Cortex of kidney (tissue), 1 donor: Measurements from ENCODE around the gene IQSEC1.

Experiments
- DNase-seq: peaks from one replicate; lab custom pipeline; 2025; lab: John Stamatoyannopoulos, UW

The IQSEC1 gene

GRCh38 chr3:13015286-13016082, 57.7 kb downstream of the IQSEC1 start:
- DNase-seq: no peak

- no peak for DNase-seq
Measured at GRCh38 chr3:13014755-13015285, 58.4 kb downstream of the IQSEC1 start.

- DNase-seq: no peak
Measured at GRCh38 chr3:13013994-13014754, 59.1 kb downstream of the IQSEC1 start.

- no peak for DNase-seq
Measured at GRCh38 chr3:13013566-13013965, 59.7 kb downstream of the IQSEC1 start.

GRCh38 chr3:13013151-13013561, 60.1 kb downstream of the IQSEC1 start:
- DNase-seq: no peak

- no peak for DNase-seq
Measured at GRCh38 chr3:13012221-13012691, 61.0 kb downstream of the IQSEC1 start.

- DNase-seq: no peak
Measured at GRCh38 chr3:13011573-13012220, 61.5 kb downstream of the IQSEC1 start.

GRCh38 chr3:13010780-13011572, 62.3 kb downstream of the IQSEC1 start:
- no peak for DNase-seq

- no peak for DNase-seq
Measured at GRCh38 chr3:13009946-13010315, 63.3 kb downstream of the IQSEC1 start.

GRCh38 chr3:13009132-13009945, 63.9 kb downstream of the IQSEC1 start:
- no peak for DNase-seq

GRCh38 chr3:13008155-13008995, 64.9 kb downstream of the IQSEC1 start:
- no peak for DNase-seq

- DNase-seq: no peak
Measured at GRCh38 chr3:13007251-13007941, 65.8 kb downstream of the IQSEC1 start.

- no peak for DNase-seq
Measured at GRCh38 chr3:13006216-13006990, 66.8 kb downstream of the IQSEC1 start.

- no peak for DNase-seq
Measured at GRCh38 chr3:13005301-13005700, 67.9 kb downstream of the IQSEC1 start.

GRCh38 chr3:13004376-13004775, 68.9 kb downstream of the IQSEC1 start:
- DNase-seq: no peak

GRCh38 chr3:13003608-13004007, 69.6 kb downstream of the IQSEC1 start:
- no peak for DNase-seq

- DNase-seq: no peak
Measured at GRCh38 chr3:13002398-13003124, 70.7 kb downstream of the IQSEC1 start.
